ACC112 (cell line): ENCODE data around the gene FAM174B.

Experiments used
- H2AFZ ChIP-seq: fragments of 200-600 bp; sonication (generic); one replicate; pipeline ENCODE4 v1.6.0; 2017; ENCODE audit warnings: antibody characterized with exemption, low read length; ENCODE audit not compliant: unreplicated experiment
- H3K27ac ChIP-seq: fragments of 200-600 bp; sonication (generic); 2 replicates; pipeline ENCODE4 v1.5.1; 2014; ENCODE audit warnings: low read depth, mild to moderate bottlenecking, antibody characterized with exemption, low read length, moderate library complexity
- H3K27me3 ChIP-seq: fragments of 200-600 bp; sonication (generic); 2 replicates; pipeline ENCODE4 v1.6.1; 2014; ENCODE audit warnings: mild to moderate bottlenecking, antibody characterized with exemption, low read length, moderate library complexity, mixed read lengths; ENCODE audit not compliant: insufficient read depth
- H3K36me3 ChIP-seq: fragments of 200-600 bp; sonication (generic); 2 replicates; pipeline ENCODE4 v1.6.1; 2016; ENCODE audit warnings: mild to moderate bottlenecking, antibody characterized with exemption, low read length, moderate library complexity, mixed read lengths; ENCODE audit not compliant: insufficient read depth
- H3K4me1 ChIP-seq: fragments of 200-600 bp; sonication (generic); one replicate; pipeline ENCODE4 v1.6.1; 2016; ENCODE audit warnings: low read length, mixed read lengths; ENCODE audit not compliant: insufficient read depth, unreplicated experiment, control insufficient read depth
- H3K4me3 ChIP-seq: fragments of 200-600 bp; sonication (generic); 2 replicates; pipeline ENCODE4 v1.5.1; 2014; ENCODE audit warnings: mild to moderate bottlenecking, low read depth, low read length
- H3K79me2 ChIP-seq: fragments of 200-600 bp; sonication (generic); one replicate; pipeline ENCODE4 v1.6.0; 2016; ENCODE audit warnings: low read length; ENCODE audit not compliant: control insufficient read depth, unreplicated experiment, insufficient read depth

Gene FAM174B

GRCh38 chr15:92643849-92644815 lies 11.4 kb downstream of the FAM174B start:
- H3K27me3 ChIP-seq: no peaks in the 10 kb centered on the region
- H3K4me3 ChIP-seq: no peak overlapping the region
- H3K27ac ChIP-seq: no peak overlapping the region
- no peaks in the 10 kb centered on the region for H3K36me3 ChIP-seq
- no peaks in the 10 kb centered on the region for H3K79me2 ChIP-seq
- no peaks in the 10 kb centered on the region for H3K4me1 ChIP-seq
- H2AFZ ChIP-seq: no peak overlapping the region

DNA sequence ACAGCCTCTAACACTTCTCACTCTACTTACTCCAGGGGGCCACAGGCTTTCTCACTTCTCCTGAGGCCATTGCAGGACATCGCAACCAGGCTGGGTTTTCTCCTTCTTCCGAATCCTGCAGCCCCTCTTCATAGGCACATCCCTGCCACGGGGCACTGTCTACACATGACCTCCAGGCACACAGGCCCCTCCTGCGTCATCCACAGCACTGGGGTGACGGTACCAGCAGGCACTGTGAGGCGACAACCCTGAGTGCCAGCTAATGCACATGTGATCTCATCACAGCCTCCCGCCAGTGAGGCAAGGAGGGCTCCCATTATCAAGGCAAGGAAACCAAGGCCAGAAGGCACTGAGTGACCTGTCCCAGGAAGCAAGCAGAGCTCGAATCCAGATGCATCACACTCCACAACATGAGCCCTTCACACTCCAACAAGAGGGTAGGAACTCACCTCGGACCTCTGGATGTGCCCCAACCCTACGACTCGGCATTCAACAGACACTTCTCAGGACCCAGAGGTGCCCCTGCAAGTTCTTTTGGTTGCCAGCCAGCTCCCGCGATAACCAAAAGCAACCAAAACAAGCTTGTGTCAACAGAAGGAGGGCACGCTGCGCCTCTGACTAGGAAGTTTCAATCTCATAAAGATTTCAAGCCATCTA lies 16.7 kb downstream of the FAM174B start:
- H3K27me3 ChIP-seq: no peaks in the 10 kb centered on the region
- no peak overlapping the region for H3K4me3 ChIP-seq
- H2AFZ ChIP-seq: no peak overlapping the region
- no peak overlapping the region for H3K27ac ChIP-seq
- H3K4me1 ChIP-seq: no peaks in the 10 kb centered on the region
- H3K36me3 ChIP-seq: no peaks in the 10 kb centered on the region
- H3K79me2 ChIP-seq: no peaks in the 10 kb centered on the region

DNA sequence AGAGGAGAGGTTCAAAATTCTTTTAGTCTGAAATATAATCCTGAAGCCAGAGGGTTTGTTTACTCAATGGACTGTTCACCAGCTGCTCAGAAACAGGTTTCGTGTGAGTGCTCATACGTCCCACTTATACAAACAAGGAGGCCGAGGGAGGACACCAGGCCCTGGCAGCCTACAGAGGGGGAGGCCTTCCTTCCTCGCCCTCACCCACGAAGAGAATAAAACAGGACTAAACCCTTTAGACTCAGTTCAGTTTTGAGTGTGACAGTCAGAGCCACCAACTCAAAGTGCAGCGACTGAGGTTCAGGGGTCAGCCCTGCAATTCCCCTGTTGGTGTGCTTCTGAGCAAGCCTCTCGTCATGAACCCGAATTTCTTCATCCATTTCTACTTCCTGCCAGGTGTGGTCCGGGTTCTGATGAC lies 17.3 kb downstream of the FAM174B start:
- no peak overlapping the region for H3K27ac ChIP-seq
- H3K27me3 ChIP-seq: no peaks in the 10 kb centered on the region
- no peaks in the 10 kb centered on the region for H3K4me1 ChIP-seq
- no peaks in the 10 kb centered on the region for H3K36me3 ChIP-seq
- no peaks in the 10 kb centered on the region for H3K79me2 ChIP-seq
- no peak overlapping the region for H3K4me3 ChIP-seq
- H2AFZ ChIP-seq: no peak overlapping the region

DNA sequence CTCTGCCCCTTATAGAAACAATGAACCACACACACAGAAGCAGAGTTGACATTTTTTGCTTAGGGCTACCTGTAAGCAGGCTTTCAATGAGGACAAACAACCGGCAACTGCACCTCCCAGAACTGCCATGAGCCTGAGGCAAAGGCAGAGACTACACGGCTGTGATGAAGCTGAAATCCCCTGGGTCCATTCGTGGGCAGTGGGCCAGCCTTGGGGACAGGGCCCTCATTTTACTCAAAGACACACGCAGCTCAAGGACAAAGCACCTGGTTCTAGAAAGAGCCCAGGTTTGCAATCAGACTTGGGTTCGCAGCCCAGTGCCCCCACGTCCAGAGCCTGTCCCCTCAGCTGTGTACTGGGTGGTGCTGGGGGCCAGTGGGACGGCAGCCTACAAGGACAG lies 17.9 kb downstream of the FAM174B start:
- no peaks in the 10 kb centered on the region for H3K27me3 ChIP-seq
- H2AFZ ChIP-seq: no peak overlapping the region
- no peak overlapping the region for H3K4me3 ChIP-seq
- no peaks in the 10 kb centered on the region for H3K36me3 ChIP-seq
- H3K79me2 ChIP-seq: no peaks in the 10 kb centered on the region
- H3K27ac ChIP-seq: no peak overlapping the region
- no peaks in the 10 kb centered on the region for H3K4me1 ChIP-seq

- Histone ChIP-seq H3K4me3 (no peak overlapping the region), H2AFZ (no peak overlapping the region), H3K27me3 (no peaks in the 10 kb centered on the region), H3K36me3 (no peaks in the 10 kb centered on the region), H3K79me2 (no peaks in the 10 kb centered on the region), H3K27ac (no peak overlapping the region), H3K4me1 (no peaks in the 10 kb centered on the region)
These were observed 18.6 kb downstream of the FAM174B start for GRCh38 chr15:92636908-92637481.

GRCh38 chr15:92636401-92636907 lies 19.1 kb downstream of the FAM174B start:
- no peaks in the 10 kb centered on the region for H3K36me3 ChIP-seq
- H3K27ac ChIP-seq: no peak overlapping the region
- H2AFZ ChIP-seq: no peak overlapping the region
- no peaks in the 10 kb centered on the region for H3K4me1 ChIP-seq
- no peak overlapping the region for H3K4me3 ChIP-seq
- no peaks in the 10 kb centered on the region for H3K79me2 ChIP-seq
- no peaks in the 10 kb centered on the region for H3K27me3 ChIP-seq

- no peak overlapping the region for H3K4me3 ChIP-seq
- no peak overlapping the region for H3K27ac ChIP-seq
- H3K27me3 ChIP-seq: no peaks in the 10 kb centered on the region
- no peaks in the 10 kb centered on the region for H3K79me2 ChIP-seq
- H3K4me1 ChIP-seq: no peaks in the 10 kb centered on the region
- no peaks in the 10 kb centered on the region for H3K36me3 ChIP-seq
- no peak overlapping the region for H2AFZ ChIP-seq
These were observed 20.8 kb downstream of the FAM174B start for GRCh38 chr15:92634671-92635201.

GRCh38 chr15:92634060-92634459 lies 21.5 kb downstream of the FAM174B start:
- Histone ChIP-seq H3K36me3 (no peaks in the 10 kb centered on the region), H3K4me1 (no peaks in the 10 kb centered on the region), H2AFZ (no peak overlapping the region), H3K27me3 (no peaks in the 10 kb centered on the region), H3K27ac (no peak overlapping the region), H3K4me3 (no peak overlapping the region), H3K79me2 (no peaks in the 10 kb centered on the region)

DNA sequence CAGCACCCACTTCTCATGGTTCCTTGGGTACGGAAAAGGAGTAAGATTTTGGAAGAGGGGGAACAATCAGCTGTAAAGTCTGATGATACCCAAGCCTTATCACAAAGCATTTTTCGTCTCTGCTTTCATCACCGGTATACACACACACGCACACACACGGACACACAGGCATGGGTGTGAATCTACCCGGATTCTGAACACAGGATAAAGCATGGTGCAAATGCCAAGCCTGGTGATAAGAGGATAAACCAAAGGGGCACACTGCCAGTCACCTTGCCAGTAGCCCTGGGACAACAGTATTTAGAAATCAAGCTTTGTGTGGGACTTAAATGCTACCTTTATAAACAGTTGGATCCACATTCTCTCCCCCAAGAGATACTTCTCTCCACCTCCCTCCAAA lies 22.2 kb downstream of the FAM174B start:
- no peaks in the 10 kb centered on the region for H3K36me3 ChIP-seq
- H3K4me3 ChIP-seq: no peak overlapping the region
- H3K27me3 ChIP-seq: no peaks in the 10 kb centered on the region
- H3K79me2 ChIP-seq: no peaks in the 10 kb centered on the region
- no peak overlapping the region for H2AFZ ChIP-seq
- H3K27ac ChIP-seq: no peak overlapping the region
- no peaks in the 10 kb centered on the region for H3K4me1 ChIP-seq

GRCh38 chr15:92633001-92633400 lies 22.6 kb downstream of the FAM174B start:
- no peak overlapping the region for H3K27ac ChIP-seq
- H3K4me1 ChIP-seq: no peaks in the 10 kb centered on the region
- H3K79me2 ChIP-seq: no peaks in the 10 kb centered on the region
- H3K27me3 ChIP-seq: no peaks in the 10 kb centered on the region
- H2AFZ ChIP-seq: no peak overlapping the region
- no peaks in the 10 kb centered on the region for H3K36me3 ChIP-seq
- no peak overlapping the region for H3K4me3 ChIP-seq
